Measurements from ENCODE around the gene RRAD. TPM values are rescaled to one million over a fixed set of nuclear protein-coding genes. Genes with fewer than 3 reads are reported as not detected.

RRAD gene
- total and polyA plus RNA-seq, 4 donors = 0.14 to 0.61 (median 0.54) TPM

DNA sequence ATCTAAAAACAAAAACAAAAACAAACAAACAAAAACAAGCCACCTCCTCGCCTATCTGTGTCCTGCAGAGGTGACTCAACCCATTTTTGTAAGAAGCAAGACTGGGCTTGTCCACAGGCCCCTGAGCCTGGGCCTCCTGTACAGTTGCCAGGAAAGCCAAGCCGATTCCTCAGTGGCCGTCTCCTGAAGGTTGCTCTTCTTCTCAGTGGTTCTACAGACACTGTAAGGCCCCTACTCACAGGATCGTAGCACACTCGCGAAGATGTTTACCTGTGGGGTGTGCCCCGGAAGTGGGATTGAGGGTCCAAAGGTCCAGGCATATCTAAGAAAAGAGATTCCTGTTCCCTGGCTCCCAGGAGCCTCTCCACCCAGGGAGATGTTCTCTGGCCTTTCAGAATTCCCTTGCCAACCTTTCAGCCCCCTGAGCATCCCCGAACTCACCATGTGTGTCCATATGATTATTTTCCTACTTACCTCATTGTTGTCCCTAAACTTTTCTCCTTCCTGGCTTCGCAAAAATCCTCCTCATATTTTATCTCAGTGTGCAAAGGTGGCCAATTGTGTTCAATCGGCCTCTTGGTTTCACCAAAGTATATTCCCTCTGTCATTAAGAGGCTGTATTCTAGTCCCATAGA, 28.2 kb upstream of the RRAD start:
- WGBS = 70% methylated on average over 10 of the region's 10 CpGs
- H3K27me3 ChIP-seq (ENCODE audit: control insufficient read depth in 4 of 4, insufficient read depth in 4 of 4, low read length in 3 of 4) = no peaks in the 10 kb centered on the region
- no peak for TF ChIP-seq YY1 (IDR thresholded peaks at IDR 0.05)
- TF ChIP-seq HNF4A (conservative IDR thresholded peaks at IDR 0.05) = no peak
- TF ChIP-seq, protein P1, sequence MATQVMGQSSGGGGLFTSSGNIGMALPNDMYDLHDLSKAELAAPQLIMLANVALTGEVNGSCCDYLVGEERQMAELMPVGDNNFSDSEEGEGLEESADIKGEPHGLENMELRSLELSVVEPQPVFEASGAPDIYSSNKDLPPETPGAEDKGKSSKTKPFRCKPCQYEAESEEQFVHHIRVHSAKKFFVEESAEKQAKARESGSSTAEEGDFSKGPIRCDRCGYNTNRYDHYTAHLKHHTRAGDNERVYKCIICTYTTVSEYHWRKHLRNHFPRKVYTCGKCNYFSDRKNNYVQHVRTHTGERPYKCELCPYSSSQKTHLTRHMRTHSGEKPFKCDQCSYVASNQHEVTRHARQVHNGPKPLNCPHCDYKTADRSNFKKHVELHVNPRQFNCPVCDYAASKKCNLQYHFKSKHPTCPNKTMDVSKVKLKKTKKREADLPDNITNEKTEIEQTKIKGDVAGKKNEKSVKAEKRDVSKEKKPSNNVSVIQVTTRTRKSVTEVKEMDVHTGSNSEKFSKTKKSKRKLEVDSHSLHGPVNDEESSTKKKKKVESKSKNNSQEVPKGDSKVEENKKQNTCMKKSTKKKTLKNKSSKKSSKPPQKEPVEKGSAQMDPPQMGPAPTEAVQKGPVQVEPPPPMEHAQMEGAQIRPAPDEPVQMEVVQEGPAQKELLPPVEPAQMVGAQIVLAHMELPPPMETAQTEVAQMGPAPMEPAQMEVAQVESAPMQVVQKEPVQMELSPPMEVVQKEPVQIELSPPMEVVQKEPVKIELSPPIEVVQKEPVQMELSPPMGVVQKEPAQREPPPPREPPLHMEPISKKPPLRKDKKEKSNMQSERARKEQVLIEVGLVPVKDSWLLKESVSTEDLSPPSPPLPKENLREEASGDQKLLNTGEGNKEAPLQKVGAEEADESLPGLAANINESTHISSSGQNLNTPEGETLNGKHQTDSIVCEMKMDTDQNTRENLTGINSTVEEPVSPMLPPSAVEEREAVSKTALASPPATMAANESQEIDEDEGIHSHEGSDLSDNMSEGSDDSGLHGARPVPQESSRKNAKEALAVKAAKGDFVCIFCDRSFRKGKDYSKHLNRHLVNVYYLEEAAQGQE (IDR thresholded peaks at IDR 0.05) = no peak
- TF ChIP-seq, protein P2, sequence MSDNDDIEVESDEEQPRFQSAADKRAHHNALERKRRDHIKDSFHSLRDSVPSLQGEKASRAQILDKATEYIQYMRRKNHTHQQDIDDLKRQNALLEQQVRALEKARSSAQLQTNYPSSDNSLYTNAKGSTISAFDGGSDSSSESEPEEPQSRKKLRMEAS (IDR thresholded peaks at IDR 0.05) = no peak
- TF ChIP-seq FOXA1 (IDR thresholded peaks at IDR 0.05) = no peak
- TF ChIP-seq JUND (IDR thresholded peaks at IDR 0.05) = no peak
- no peak for TF ChIP-seq HNF4G (IDR thresholded peaks at IDR 0.05)
- no peak for TF ChIP-seq RAD21 (IDR thresholded peaks at IDR 0.05)
- TF ChIP-seq FOXA2 (IDR thresholded peaks at IDR 0.05) = no peak
- TF ChIP-seq RXRA (IDR thresholded peaks at IDR 0.05) = no peak
- no peak for TF ChIP-seq GABPA (IDR thresholded peaks at IDR 0.05 in 1 of 2, conservative IDR thresholded peaks at IDR 0.05 in 1 of 2)
- H3K27ac ChIP-seq (ENCODE audit: low read depth in 1 of 2, low read length in 2 of 2) = no peak overlapping the region
- H3K4me3 ChIP-seq (ENCODE audit: low read depth in 1 of 3, low read length in 3 of 3) = no peak overlapping the region
- no peaks in the 10 kb centered on the region for H3K36me3 ChIP-seq (ENCODE audit: control insufficient read depth in 4 of 4, insufficient read depth in 3 of 4, low read depth in 1 of 4, low read length in 3 of 4)
- no peaks in the 10 kb centered on the region for H3K9me3 ChIP-seq (ENCODE audit: control insufficient read depth in 4 of 4, low read length in 3 of 4)
- no peak for DNase-seq (ENCODE audit: low spot score)
- H3K4me1 ChIP-seq (ENCODE audit: control insufficient read depth in 4 of 4, insufficient read depth in 4 of 4, low read length in 3 of 4) = peaks cover 7 to 35% (median 30%) of the 10 kb centered on the region in 4 donors
- peak overlapping the region in 1 of 2 donors; percentile 36 for H3K9ac ChIP-seq (ENCODE audit: low read depth in 1 of 2, low read length in 2 of 2)

GRCh38 chr16:66952430-66953110, 27.2 kb upstream of the RRAD start:
- H3K27ac ChIP-seq (ENCODE audit: low read depth in 1 of 2, low read length in 2 of 2) = no peak overlapping the region
- no peaks in the 10 kb centered on the region for H3K36me3 ChIP-seq (ENCODE audit: control insufficient read depth in 4 of 4, insufficient read depth in 3 of 4, low read depth in 1 of 4, low read length in 3 of 4)
- WGBS = 82% methylated on average over 7 of the region's 7 CpGs
- H3K27me3 ChIP-seq (ENCODE audit: control insufficient read depth in 4 of 4, insufficient read depth in 4 of 4, low read length in 3 of 4) = no peaks in the 10 kb centered on the region
- H3K9ac ChIP-seq (ENCODE audit: low read depth in 1 of 2, low read length in 2 of 2) = no peak overlapping the region
- H3K4me3 ChIP-seq (ENCODE audit: low read depth in 1 of 3, low read length in 3 of 3) = no peak overlapping the region
- TF ChIP-seq NR2F2 (IDR thresholded peaks at IDR 0.05) = no peak
- TF ChIP-seq JUND (IDR thresholded peaks at IDR 0.05) = no peak
- DNase-seq (ENCODE audit: low spot score) = no peak
- peaks cover 10 to 45% (median 39%) of the 10 kb centered on the region in 4 donors for H3K4me1 ChIP-seq (ENCODE audit: control insufficient read depth in 4 of 4, insufficient read depth in 4 of 4, low read length in 3 of 4)
- no peaks in the 10 kb centered on the region for H3K9me3 ChIP-seq (ENCODE audit: control insufficient read depth in 4 of 4, low read length in 3 of 4)

GRCh38 chr16:66950971-66951790, 25.8 kb upstream of the RRAD start:
- Histone ChIP-seq H3K4me3 (ENCODE audit: low read depth in 1 of 3, low read length in 3 of 3) (no peak overlapping the region), H3K4me1 (ENCODE audit: control insufficient read depth in 4 of 4, insufficient read depth in 4 of 4, low read length in 3 of 4) (peaks cover 10 to 42% (median 35%) of the 10 kb centered on the region in 4 donors), H3K27me3 (ENCODE audit: control insufficient read depth in 4 of 4, insufficient read depth in 4 of 4, low read length in 3 of 4) (no peaks in the 10 kb centered on the region), H3K9ac (ENCODE audit: low read depth in 1 of 2, low read length in 2 of 2) (no peak overlapping the region), H3K36me3 (ENCODE audit: control insufficient read depth in 4 of 4, insufficient read depth in 3 of 4, low read depth in 1 of 4, low read length in 3 of 4) (no peaks in the 10 kb centered on the region), H3K9me3 (ENCODE audit: control insufficient read depth in 4 of 4, low read length in 3 of 4) (no peaks in the 10 kb centered on the region), H3K27ac (ENCODE audit: low read depth in 1 of 2, low read length in 2 of 2) (no peak overlapping the region)
- WGBS = 91% methylated on average over 4 of the region's 4 CpGs
- no peak for DNase-seq (ENCODE audit: low spot score)
- TF ChIP-seq HNF4A (conservative IDR thresholded peaks at IDR 0.05) = no peak
- no peak for TF ChIP-seq RXRA (IDR thresholded peaks at IDR 0.05)
- TF ChIP-seq YY1 (IDR thresholded peaks at IDR 0.05) = no peak
- TF ChIP-seq SP1 (IDR thresholded peaks at IDR 0.05) = no peak
- TF ChIP-seq, protein P2 (IDR thresholded peaks at IDR 0.05) = no peak
- TF ChIP-seq RAD21 (IDR thresholded peaks at IDR 0.05) = no peak
- TF ChIP-seq, protein P3, sequence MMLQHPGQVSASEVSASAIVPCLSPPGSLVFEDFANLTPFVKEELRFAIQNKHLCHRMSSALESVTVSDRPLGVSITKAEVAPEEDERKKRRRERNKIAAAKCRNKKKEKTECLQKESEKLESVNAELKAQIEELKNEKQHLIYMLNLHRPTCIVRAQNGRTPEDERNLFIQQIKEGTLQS (IDR thresholded peaks at IDR 0.05) = no peak
- no peak for TF ChIP-seq GABPA (IDR thresholded peaks at IDR 0.05 in 1 of 2, conservative IDR thresholded peaks at IDR 0.05 in 1 of 2)
- no peak for TF ChIP-seq JUND (IDR thresholded peaks at IDR 0.05)
- no peak for TF ChIP-seq EGR1 (IDR thresholded peaks at IDR 0.05; ENCODE audit: low read depth in 2 of 2)
- TF ChIP-seq, protein P1 (IDR thresholded peaks at IDR 0.05) = no peak
- no peak for TF ChIP-seq FOXA1 (IDR thresholded peaks at IDR 0.05)
- TF ChIP-seq FOXA2 (IDR thresholded peaks at IDR 0.05) = no peak

Data from liver (tissue), 9 donors.